GM12874 (cell line): Measurements from ENCODE around the gene DPF3.

Experiments used
- CTCF ChIP-seq: IDR thresholded peaks from 2 replicates; pipeline ENCODE4 v1.5.1; 2011; ENCODE audit warnings: low read depth, mild to moderate bottlenecking, control low read depth, low read length, moderate library complexity; ENCODE audit not compliant: insufficient read depth

Gene DPF3

DNA sequence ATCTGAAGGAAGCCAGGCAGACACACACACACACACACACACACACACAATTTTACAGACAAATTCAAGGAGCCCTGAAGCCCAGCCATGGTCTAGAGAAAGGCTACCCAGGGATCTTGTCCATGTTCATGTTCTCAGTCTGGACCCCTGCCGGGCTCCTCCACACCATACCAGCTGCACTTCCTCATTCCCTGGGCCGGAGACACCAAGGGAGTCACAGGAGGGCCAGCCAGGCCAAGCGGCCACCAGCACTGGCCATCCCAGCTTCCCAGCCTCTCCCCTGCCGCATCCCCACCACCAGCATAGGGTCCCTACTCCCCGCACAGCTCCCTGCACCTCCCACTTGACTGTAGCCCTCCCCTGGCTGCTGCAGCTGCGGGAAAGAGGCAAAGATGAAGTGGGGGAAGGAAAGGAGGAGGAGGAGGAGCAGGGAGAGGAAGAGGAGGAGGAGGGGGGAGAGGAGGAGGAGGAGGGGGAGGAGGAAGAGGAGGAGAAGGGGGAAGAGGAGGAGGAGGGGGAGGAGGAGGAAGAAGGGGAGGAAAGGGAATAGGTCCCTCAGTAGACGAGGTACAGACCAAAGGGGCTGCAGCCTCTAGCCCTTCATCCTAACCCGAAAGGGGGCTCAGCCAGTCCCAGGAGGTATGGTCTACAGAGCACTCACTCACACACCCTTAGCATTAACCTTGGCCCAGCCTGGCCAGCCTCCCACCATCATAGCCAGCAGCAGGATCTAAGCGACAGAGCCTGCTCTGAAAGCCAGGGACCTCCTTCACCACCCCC lies 293.2 kb downstream of the DPF3 start:
- TF ChIP-seq CTCF = no peak

DNA sequence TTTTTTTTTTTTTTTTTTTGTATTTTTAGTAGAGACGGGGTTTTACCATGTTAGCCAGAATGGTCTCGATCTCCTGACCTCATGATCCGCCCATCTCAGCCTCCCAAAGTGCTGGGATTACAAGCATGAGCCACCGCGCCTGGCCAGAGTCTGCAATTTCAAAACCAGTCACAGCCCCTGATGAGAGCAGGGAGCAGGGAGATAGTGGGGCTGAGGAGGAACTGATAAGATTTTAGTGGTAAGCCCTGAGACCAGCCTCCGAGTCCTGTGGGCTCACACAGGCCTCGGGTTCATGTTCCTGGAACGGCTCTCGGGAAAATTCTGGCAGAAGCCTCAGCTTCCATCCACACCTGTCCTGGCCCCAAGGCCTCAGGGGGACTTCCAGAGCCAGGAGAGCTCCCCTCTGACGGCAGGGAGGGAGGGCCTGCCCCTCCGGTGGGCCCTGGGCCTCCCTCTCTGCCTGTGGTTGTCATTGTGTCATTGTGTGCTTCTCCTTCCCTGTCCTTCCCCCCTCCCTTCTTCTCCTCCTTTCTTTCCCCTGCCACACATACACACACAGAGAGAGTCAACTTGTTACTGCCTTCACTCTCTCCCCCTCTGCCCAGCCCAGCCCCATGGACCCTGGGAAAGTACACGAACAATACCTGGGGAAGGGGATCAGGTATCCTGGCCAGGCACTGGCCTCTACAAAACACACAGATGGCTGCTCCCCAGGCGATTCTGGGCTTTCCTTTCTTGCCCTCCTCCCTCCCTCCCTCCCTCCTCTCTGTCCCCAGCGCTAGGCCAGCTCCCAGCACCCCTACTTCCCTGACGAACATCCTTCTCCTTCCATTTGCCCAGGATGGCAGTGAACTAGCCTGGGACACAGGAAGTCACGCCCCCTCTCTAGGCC lies 294.1 kb downstream of the DPF3 start:
- no peak for TF ChIP-seq CTCF

- TF ChIP-seq CTCF = no peak
Observed at GRCh38 chr14:72598306-72598705, 295.6 kb downstream of the DPF3 start.

- no peak for TF ChIP-seq CTCF
Observed at GRCh38 chr14:72597252-72598233, 296.4 kb downstream of the DPF3 start.

DNA sequence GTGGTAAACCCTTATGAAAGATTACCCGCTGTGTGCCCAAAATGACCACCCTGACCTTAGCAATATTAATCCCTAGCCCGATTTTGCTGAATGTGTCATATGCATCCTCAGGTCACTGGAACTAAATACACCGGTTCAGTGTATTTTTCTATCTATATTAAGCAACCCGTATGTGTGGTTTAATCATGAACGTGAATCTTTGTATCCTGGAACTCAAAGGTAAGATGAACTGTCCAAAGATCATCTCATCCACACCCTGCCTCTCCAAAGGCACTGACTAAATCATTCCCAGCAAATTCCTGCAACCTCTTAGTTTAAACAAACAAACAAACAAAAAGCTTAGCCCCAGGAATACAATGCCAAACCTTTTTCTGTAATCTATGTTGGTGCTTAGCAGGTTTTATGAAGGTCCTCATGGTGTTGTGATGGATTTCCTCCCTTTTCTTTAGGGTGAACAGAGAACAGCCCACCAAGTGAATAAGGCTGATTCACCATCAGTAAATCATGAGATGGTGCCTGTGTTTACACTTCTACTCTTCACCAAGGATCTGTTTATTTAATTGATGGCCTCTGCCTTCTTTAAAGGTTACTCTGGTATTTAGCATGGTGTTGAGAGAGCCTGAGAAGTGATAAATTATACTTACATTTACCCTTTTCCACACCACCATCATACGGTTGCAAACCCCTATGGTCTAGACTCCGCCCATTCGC lies 298.6 kb downstream of the DPF3 start:
- no peak for TF ChIP-seq CTCF

GRCh38 chr14:72594099-72594901 lies 299.6 kb downstream of the DPF3 start:
- TF ChIP-seq CTCF = no peak
